ENCODE measurements around the gene CREG2. TPM values are rescaled to one million over a fixed set of nuclear protein-coding genes. Genes with fewer than 3 reads are reported as not detected.

The CREG2 gene
- total RNA-seq, 4 donors from 2014 or later = 0.04 to 0.54 TPM; not detected in 2

- 89 to 96% methylated on average over 4 to 6 of the region's 6 CpGs for WGBS, 2 donors (ENCODE audit: low coverage in 1 of 2)
- no peak overlapping the region for H3K27ac ChIP-seq
- no peak for TF ChIP-seq EP300 (IDR thresholded peaks at IDR 0.05)
- no peak for TF ChIP-seq CTCF (IDR thresholded peaks at IDR 0.05)
- TF ChIP-seq POLR2A (IDR thresholded peaks at IDR 0.05) = no peak
- TF ChIP-seq POLR2AphosphoS5 (IDR thresholded peaks at IDR 0.05) = no peak
- peaks cover 16% of the 10 kb centered on the region for H3K27me3 ChIP-seq
- no peaks in the 10 kb centered on the region for H3K4me1 ChIP-seq
- no peak overlapping the region for H3K4me3 ChIP-seq
- no peak for ATAC-seq
- no peaks in the 10 kb centered on the region for H3K9me3 ChIP-seq
- H3K36me3 ChIP-seq = no peaks in the 10 kb centered on the region
Measured at GRCh38 chr2:101402630-101403029, 15.3 kb upstream of the CREG2 start.

- H3K27me3 ChIP-seq = peaks cover 13% of the 10 kb centered on the region
- H3K9me3 ChIP-seq = no peaks in the 10 kb centered on the region
- WGBS, 2 donors (ENCODE audit: low coverage in 1 of 2) = 68 to 75% methylated on average over 2 to 5 of the region's 5 CpGs
- H3K27ac ChIP-seq = no peak overlapping the region
- no peak for TF ChIP-seq POLR2A (IDR thresholded peaks at IDR 0.05)
- TF ChIP-seq EP300 (IDR thresholded peaks at IDR 0.05) = no peak
- no peak for TF ChIP-seq CTCF (IDR thresholded peaks at IDR 0.05)
- TF ChIP-seq POLR2AphosphoS5 (IDR thresholded peaks at IDR 0.05) = no peak
- H3K4me1 ChIP-seq = no peaks in the 10 kb centered on the region
- H3K36me3 ChIP-seq = no peaks in the 10 kb centered on the region
- H3K4me3 ChIP-seq = no peak overlapping the region
- no peak for ATAC-seq
Measured at GRCh38 chr2:101401906-101402305, 14.6 kb upstream of the CREG2 start.

GRCh38 chr2:101401326-101401665 lies 14.0 kb upstream of the CREG2 start:
- H3K9me3 ChIP-seq = no peaks in the 10 kb centered on the region
- 82 to 87% methylated on average over 6 to 8 of the region's 8 CpGs for WGBS, 2 donors (ENCODE audit: low coverage in 1 of 2)
- TF ChIP-seq POLR2A (IDR thresholded peaks at IDR 0.05) = no peak
- no peak for TF ChIP-seq POLR2AphosphoS5 (IDR thresholded peaks at IDR 0.05)
- TF ChIP-seq CTCF (IDR thresholded peaks at IDR 0.05) = no peak
- no peak for TF ChIP-seq EP300 (IDR thresholded peaks at IDR 0.05)
- ATAC-seq = no peak
- H3K36me3 ChIP-seq = no peaks in the 10 kb centered on the region
- peaks cover 13% of the 10 kb centered on the region for H3K27me3 ChIP-seq
- H3K27ac ChIP-seq = no peak overlapping the region
- no peak overlapping the region for H3K4me3 ChIP-seq
- no peaks in the 10 kb centered on the region for H3K4me1 ChIP-seq

- 66 to 88% methylated on average over 5 to 12 of the region's 18 CpGs for WGBS, 2 donors (ENCODE audit: low coverage in 1 of 2)
- H3K9me3 ChIP-seq = no peaks in the 10 kb centered on the region
- no peak for ATAC-seq
- TF ChIP-seq POLR2A (IDR thresholded peaks at IDR 0.05) = no peak
- no peak for TF ChIP-seq CTCF (IDR thresholded peaks at IDR 0.05)
- no peak for TF ChIP-seq POLR2AphosphoS5 (IDR thresholded peaks at IDR 0.05)
- no peak for TF ChIP-seq EP300 (IDR thresholded peaks at IDR 0.05)
- no peak overlapping the region for H3K27ac ChIP-seq
- no peaks in the 10 kb centered on the region for H3K36me3 ChIP-seq
- no peaks in the 10 kb centered on the region for H3K4me1 ChIP-seq
- peaks cover 13% of the 10 kb centered on the region for H3K27me3 ChIP-seq
- H3K4me3 ChIP-seq = no peak overlapping the region
Measured at GRCh38 chr2:101400506-101401325, 13.4 kb upstream of the CREG2 start.

GRCh38 chr2:101400048-101400447 lies 12.7 kb upstream of the CREG2 start:
- Histone ChIP-seq H3K9me3 (no peaks in the 10 kb centered on the region), H3K27ac (no peak overlapping the region), H3K4me1 (no peaks in the 10 kb centered on the region), H3K36me3 (no peaks in the 10 kb centered on the region), H3K4me3 (no peak overlapping the region), H3K27me3 (peaks cover 13% of the 10 kb centered on the region)
- no peak for ATAC-seq
- TF ChIP-seq POLR2AphosphoS5 (IDR thresholded peaks at IDR 0.05) (no peak), EP300 (IDR thresholded peaks at IDR 0.05) (no peak), POLR2A (IDR thresholded peaks at IDR 0.05) (no peak), CTCF (IDR thresholded peaks at IDR 0.05) (no peak)
- 88 to 96% methylated on average over 6 to 8 of the region's 8 CpGs for WGBS, 2 donors (ENCODE audit: low coverage in 1 of 2)
